G401.6 (cell line): Measurements from ENCODE around the gene GAK.

Experiments
- FAIRE-seq: peaks from 2 replicates; lab custom pipeline; 2012; peaks lifted over from hg19 to GRCh38; lab: Jason Lieb, UNC

Gene GAK

DNA sequence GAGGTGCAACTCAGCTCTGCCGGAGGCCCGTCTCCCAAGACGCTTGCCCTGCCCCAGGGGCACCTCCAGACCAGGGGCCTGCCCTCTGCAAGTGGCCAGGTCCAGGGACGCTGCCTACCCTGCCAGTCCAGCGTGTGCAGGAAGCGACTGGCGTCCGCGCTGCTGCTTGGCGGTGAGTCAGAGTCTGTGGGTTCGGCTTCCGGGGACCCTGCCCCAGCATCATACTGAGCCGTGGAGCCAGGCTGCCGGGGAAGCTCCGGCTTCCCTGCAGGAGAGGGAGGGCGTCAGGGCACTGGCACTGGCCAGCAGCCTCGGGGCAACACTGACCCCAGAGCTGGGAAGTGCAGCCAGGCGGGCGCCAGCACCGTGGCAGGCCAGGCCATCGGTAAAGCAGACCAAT is 63.7 kb downstream of the GAK start:
- FAIRE-seq: no peak

DNA sequence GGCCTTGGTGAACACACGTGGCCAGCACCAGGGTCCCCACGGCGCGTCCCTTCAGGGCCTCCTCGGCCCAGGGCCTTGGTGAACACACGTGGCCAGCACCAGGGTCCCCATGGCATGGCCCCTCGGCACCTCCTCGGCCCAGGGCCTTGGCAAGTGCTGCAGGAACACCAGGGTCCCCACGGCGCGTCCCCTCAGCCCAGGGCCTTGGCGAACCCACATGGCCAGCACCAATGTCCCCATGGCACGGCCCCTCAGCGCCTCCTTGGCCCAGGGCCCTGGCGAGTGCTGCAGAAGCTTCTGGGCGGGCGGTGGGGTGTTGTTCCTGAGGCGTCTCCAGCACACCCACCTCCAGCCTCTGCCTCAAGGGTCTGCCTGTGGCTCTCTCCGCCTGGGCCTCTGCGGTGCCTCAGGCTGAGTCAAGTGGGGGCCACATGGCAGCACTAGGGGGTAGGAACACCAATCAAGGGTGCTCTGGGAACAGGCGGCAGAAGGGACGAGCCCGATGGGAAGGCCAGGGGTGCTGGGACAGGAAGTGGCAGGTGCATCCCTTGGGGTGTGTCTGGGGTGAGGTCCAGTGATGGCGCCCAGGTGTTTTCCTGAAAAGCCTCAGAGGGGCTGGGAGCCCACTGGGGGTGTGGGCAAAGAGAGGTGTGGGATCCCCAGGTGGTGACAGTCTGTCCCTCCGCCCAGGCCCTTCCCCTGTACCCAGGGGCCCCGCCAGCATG is 64.4 kb downstream of the GAK start:
- FAIRE-seq: no peak

DNA sequence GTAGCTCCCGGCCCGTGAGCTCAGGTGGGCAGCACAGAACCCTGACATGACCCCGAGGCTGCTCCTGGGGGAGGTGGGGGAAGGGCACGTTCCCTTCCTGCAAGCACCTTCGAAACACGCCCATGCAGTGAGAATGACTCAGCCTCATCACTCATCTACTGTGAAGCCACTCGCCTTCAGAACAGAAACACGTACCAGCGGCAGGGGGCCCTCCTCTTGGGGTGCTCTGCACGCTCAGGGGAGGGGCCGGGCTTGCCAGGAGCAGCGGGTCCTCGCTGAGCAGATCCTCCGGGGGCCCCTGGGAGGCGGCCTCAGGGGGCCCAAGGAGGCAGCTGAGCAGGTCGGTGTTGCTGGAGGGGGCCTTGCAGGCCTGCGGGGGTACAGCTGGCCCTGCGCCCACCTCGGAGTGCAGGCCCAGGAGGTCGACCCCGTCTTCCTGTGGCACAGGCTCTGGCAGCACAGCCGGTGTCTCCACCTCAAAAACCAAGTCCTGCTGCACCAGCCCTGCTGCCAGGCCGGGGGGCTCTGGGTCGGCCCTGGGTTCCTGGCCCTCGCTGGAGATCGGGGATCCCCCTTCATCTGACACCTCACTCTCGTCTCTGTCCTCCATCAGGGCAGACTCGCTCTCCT is 65.2 kb downstream of the GAK start:
- FAIRE-seq: no peak

DNA sequence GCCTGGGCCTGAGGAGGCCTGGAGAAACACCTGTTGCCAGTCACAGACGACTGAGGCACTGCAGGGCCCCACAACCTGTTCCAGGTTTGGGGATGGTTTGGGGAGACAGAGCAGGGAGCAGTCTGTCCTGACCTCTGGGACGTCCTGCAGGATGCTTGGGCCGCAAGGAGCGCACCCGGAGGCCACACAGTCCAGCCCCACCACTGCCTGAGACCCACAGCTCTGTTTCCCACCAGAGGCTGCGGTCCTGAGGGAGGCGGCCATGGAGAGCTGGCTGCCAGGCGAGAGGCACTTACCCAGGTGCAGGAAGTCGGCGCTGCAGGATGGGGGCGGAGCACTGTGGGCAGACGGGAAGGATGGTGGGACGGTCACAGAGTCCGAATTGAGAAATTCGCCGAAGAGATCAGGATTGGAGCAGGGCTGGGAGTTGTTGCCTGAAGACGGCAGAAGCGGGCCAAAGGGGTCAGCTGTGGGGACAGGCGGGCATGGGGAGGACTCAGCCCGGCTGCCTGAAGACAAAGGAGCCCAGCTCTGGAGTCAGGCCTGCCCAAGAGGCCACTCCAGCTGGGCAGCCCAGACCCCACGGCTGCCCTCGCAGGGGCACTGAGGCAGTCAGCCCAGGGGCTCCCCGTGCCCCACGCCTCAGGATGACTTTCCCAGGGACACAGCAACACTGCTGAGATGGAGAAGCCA is 65.9 kb downstream of the GAK start:
- FAIRE-seq: no peak

DNA sequence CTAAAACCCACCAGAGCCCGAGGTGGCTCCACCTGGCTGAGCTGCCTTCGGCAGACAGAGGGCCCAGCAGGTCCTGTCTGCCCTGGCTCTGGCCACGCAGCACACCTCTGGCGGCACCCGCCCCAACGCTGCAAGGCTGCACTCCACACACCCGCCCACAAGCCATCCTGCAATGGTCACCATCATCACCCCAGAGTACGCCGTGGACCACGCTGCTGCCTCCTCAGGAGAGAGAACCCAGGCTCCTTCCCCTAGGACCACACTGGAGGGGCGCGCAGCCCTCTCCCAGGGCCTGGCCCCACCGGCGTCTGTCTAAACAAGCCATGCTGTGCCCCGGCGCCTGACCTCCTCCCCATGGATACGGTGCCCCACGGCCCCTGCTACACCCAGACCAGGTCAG is 66.5 kb downstream of the GAK start:
- no peak for FAIRE-seq

DNA sequence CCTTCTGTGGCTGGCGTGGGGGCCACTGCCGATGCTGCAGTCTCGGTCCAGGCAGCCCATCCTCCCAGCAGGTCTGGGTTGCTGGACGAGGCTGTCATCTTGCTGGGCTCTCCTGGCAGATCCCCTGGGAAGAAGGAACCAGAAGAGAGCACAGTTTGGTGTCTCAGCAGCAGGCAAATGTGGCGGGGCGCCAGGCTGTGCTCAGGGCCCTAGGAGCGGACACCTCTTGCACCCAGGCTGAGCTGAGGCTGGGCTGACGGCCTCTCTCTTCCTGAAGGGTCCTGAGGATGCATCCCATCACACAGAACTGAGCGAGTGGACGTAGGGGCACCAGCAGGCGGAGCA is 67.0 kb downstream of the GAK start:
- FAIRE-seq: no peak

DNA sequence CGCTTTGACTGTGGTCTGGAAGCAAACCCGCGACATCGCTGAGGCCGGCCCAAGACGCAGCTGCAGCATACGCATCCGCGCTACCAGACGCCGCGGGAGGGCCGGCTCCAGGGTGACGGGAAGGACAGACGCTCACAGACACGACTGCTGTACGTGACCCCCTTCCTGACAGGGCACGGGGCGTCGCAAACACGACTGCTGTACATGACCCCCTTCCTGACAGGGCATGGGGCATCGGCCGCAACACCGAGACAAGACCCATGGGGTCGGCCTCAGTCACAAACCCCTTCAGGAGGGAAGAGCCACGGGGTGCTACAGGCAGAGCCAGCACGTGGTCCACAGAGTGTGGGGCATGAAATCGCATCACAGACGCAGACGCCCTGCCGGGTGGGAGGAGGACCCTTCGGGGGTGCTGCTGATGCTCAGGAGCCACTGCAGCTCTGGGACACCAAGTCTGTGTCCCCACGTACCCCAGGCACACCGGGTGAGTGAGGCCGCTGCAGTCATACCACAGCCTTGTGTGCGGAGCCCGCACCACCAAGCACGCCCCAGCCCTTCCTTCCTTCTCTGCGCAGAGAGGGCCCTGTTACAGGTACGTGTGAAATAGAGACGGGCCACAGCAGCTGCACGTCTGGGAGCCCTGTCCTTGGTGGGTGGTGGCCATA is 67.5 kb downstream of the GAK start:
- no peak for FAIRE-seq

DNA sequence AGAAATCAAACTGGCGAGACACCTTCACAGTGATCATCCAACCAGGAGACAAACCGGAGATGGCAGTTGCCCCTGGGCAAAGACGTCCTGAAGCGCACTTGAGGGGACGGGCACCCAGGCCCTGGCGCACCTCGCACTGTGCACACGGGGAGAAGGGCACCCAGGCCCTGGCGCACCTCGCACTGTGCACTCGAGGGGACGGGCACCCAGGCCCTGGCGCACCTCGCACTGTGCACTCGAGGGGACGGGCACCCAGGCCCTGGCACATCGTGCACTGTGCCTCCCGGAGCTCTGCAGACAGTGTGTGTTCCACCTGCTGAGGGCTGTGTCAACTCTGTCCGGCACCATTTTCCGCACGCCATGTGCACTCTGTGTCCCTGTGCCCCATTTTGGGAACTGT is 71.6 kb downstream of the GAK start:
- no peak for FAIRE-seq

DNA sequence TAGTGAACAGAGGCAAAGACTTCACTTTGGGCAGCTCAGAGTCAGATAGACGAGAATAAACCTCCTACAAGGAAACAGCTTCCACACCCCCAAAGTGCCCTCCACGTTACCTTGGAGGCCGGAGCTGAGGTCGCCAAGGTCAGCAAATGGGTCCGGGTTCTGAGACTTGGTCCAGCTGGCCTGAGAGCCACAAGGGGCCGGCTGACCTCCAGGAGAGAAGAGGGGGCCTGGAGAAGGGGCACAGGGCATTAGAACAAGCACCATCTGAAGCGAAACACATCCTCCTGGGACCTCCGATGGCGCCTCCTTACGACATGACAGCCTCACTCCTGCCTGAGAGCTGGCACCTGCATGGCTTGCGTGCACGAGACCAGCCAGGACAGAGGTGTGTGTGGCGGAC is 72.6 kb downstream of the GAK start:
- FAIRE-seq: no peak

DNA sequence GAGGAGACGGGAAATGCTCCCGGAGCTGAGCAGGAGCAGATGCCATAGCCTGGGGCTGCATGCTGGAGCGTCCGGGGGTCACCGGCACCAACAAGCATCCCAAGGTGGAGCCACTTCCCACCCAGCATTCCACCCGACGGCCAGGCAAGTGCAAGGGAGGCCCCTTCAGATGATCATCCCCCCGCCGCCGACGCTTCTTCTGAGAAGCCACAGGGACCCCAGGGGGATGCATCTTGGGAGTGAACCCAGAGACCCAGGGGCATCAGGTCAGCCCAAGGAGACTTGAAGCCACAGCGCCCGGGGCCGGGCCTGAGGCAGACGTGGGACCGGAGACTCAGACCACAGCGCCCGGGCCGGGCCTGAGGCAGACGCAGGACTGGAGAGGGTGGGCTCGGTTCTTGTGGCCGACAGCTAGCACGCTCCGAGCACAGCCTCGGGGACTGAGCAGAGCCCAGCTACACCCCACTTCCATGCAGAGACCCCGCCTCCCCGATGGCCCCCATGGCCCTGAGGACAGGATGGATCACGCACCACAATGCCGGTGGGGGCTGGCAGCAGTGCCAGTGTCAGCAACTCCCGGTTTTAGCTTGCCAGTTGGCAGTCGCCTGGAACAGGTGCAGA is 73.2 kb downstream of the GAK start:
- no peak for FAIRE-seq

DNA sequence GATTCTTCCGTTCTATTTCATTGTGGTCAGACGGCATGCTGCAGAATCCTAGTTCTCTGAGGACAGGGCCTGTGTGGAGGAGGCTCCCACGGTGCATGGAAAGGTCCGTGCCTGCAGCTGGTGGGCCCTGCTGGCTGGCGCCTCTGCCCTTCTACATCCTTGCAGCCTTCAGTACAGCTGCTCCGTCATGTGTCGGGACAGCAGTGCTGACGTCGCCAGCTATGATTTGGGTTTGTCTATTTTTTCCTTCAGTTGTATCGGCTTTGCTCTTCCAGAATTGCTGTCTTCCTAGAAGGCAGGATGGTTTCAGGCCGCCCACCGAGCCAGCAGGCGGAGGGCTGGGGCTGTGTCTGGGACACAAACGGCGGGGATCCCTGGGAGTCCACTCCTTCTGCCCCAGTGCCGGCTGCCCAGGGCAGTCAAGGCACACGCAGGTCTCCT is 74.1 kb downstream of the GAK start:
- no peak for FAIRE-seq

DNA sequence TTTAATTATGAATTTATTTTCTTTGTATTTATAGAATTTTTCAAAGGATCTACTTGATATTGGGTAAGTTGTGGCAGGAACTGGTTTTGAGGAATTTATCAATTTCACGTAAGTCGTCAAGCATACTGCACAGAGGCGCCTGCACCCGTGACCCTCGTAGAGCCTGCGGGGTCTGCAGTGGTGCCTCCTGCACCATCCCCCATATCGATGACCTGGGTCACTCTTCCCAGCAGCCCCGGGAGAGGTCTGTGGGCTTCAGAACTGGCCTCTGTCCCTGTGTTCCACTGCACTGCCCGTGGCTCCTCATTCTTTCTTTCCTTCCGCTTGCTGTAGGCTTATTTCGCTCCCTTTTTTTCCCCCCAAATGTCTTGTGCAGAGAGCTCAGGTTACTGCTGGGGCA is 74.7 kb downstream of the GAK start:
- FAIRE-seq: no peak

DNA sequence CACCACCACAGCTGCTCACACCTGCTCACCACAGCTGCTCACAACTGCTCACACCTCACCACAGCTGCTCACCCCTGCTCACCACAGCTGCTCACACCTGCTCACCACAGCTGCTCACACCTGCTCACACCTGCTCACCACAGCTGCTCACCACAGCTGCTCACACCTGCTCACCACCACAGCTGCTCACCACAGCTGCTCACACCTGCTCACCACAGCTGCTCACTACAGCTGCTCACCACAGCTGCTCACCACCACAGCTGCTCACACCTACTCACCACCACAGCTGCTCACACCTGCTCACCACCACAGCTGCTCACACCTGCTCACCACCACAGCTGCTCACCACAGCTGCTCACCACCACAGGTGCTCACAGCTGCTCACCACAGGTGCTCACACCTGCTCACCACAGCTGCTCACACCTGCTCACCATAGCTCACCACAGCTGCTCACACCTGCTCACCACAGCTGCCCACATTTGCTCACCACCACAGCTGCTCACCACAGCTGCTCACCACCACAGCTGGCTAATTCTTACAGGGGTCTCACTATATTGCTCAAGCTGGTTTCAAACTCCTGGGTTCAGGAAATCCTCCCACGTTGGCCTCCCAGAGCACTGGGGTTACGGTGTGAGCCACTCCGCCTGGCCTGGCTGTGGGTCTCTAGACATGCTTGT is 75.8 kb downstream of the GAK start:
- no peak for FAIRE-seq

DNA sequence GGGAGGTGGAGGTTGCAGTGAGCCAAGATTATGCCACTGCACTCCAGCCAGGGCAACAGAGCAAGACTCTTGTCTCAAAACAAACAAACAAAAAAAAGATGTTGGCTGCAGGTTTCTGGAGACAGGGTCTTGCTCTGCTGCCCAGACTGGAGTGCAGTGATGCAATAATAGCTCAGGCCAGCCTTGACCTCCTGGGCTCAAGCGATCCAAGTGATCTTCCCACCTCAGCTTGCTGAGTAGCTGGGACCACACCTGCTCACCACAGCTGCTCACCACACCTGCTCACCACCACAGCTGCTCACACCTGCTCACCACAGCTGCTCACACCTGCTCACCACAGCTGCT is 76.3 kb downstream of the GAK start:
- FAIRE-seq: no peak

DNA sequence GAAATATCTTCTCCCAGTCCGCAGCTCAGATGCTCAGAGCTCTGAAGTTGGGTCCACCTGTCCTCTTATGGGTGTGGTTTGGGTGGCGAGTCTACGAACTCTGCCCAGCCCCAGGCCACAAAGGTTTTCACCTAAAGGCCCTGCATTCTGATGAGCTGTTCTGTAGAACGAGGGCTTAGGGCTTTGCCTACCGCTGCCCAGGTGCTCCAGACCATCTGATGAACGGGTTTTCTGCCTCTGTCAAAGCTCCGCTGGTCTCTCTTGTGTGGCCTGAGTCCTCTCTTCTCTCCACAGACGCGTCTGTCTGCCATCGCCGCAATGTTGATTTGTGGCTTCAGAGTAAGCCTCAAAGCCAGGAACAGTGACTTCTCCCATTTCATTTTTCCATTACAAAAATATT is 77.8 kb downstream of the GAK start:
- FAIRE-seq: no peak

DNA sequence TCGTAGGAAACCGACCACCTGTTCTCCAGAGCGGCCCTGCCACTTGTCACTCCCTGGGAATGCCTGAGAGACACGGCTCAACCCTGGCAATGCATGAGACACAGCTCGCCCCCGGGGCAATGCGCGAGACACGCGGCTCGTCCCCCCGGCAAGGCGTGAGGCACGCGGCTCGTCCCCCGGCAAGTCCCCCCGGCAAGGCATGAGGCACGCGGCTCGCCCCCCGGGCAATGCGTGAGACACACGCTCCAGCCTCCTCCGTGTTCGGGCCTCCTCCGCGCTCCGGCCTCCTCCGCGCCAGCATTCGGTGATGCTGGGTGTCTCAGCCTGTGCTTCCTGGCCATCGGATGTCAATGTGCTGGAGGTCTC is 78.7 kb downstream of the GAK start:
- FAIRE-seq: no peak

DNA sequence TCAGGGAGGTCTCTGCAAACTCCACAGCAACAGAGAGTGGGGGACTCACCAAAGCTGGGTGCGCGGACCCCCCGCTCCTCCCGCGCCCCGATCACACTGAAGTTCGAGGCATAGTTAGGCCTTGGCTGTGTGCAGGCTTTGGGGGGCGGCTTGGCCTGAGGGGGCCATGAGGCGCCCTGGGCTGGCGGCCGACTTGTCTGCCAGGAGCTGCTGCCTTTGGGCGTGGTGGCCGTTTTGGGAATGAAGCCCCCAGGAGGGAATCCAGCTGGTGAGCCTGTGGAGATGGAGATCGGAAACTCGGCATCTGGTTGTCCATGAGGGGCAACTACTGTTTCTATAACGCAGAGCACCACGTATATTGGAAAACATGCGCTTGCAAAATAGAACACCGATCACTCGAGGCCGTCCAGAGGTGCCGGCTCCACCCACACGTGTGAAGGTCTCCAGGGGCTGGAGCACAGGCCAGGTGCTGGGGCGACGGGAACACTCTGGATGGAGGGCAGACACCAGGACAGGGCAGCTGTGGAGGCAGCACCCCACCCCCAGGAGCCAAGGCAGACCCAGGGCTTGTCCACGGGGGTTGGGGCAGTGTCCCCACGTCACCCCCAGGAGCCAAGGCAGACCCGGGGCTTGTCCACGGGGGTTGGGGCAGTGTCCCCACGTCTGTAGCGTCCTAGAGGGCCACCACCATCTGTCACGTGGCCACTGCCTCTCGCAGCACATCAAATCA is 80.2 kb downstream of the GAK start:
- FAIRE-seq: no peak

DNA sequence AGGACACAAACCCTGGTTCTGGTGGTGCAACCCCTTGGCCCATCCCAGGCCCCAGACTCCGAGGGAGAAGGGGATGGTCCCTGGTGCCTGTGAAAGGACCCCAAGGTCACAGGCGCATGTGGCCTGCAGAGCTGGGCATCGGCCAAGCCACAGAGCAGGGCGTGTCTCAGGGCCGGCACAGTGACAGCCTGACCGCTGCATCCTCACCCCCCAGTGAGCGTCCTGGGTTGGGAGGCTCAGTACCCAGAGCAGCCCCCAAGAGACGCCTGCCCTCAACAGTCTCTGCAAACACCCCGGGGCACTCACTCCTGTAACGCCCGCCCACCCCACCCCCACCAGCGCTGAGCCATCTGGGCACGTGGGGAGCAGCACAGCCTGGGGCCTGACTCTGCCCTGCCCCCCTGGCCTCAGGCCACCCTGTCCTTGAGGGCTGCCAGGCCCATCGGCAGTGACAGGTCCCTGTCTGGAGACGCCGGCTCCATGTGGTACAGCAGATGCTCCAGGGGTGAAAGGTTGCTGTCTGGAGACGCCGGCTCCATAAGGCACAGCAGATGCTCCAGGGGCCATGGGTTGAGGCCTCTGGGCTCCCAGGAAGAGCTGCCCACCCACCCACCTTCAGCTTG is 81.7 kb downstream of the GAK start:
- no peak for FAIRE-seq

DNA sequence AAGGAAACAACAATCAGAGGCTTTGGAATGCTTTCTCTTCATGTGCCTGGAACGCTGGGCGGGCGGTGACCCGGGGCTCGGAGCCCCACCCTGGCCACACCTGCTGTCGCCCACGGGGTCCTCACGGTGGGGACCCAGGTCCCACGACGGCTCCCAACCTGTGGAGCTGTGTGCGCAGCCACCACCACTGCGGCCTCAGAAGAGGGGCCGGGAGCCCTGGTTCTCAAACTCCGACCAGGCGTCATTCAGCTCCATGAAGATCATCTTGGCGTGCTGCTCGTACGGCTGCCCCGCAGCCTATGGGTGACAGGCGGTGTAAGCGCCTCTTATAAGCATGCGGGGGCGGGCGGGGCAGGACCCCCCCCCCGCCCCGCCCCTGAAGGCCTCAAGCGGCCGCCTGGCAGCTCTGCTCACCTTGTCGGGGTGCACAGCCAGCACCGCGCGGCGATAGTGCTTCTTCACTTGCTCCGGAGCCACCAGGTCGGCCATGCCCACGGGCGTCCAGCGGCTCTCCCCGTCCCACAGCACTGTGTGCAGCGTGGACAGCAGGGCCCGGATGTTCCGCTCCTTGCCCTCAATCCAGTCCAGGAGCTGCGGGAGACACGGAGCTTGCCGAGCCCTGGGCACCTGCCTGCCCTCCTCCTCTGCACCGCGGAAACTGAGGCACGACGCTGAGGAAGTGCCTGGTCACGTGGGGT is 82.5 kb downstream of the GAK start:
- FAIRE-seq: no peak

DNA sequence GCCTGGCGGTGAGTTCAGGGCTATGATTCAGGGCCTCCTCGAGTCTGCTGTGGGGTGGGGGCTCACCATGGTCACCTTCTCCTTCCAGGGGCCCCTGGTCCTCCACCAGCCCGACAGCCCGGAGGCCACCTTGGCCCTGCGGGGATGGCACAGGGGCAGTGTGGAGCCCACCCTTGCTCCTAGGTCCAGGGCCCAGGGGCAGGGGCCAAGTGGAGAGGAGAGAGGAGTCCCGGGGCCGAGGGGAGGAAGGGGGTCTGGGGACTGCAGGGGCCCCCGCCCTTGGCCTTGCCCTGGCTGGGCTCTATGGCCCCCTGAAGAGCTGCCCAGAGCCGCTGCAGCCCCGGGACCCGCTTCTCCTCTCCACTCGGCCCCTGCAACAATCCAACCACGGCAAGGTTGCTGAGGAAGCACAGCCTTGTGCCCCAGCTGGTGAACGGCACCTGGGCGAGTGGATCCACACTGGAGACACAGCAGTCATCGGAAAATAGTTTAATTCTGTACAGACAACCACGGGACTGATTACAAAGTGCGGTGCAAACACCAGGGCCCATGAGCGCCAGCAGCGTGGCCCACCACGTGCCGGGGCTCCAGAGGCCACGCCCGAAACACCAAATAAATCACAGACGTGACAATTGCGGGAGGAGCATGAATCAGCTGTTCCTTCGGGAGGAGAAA is 83.2 kb downstream of the GAK start:
- no peak for FAIRE-seq
